ENCODE measurements around the gene CLSTN2. TPM values are rescaled to one million over a fixed set of nuclear protein-coding genes. Genes with fewer than 3 reads are reported as not detected.

The CLSTN2 gene
- total RNA-seq, 1 experiment from 2014 or later, result 0.68 TPM

DNA sequence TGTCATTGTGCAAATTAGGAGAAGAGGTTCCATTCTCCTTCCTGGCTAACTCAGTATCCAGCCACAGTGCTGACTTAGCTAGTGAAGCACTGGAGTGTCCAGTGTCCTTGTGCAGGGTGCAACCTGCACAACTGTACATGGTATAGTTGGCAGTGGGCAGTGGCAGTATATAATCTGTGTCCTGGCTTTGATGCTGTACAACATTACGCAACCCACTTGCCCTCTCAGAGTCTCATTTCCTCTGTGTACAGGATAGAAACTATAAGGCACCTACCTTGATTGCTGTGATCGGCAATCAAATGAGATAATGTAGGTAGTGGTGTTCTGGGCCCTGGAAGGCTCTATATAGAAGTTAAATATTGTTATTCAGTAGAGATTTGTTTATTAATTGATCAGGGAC is 333.6 kb downstream of the CLSTN2 start:
- Histone ChIP-seq H2BK12ac (ENCODE audit: insufficient read length, low read depth, low read length) (no peak overlapping the region), H3K23ac (ENCODE audit: insufficient read length, low read depth, low read length) (no peak overlapping the region), H4K91ac (ENCODE audit: insufficient read length, low read depth, low read length) (no peak overlapping the region), H4K20me1 (ENCODE audit: control insufficient read depth, insufficient read depth, insufficient read length) (no peaks in the 10 kb centered on the region), H2BK5ac (ENCODE audit: insufficient read length, low read length) (no peak overlapping the region), H2BK20ac (ENCODE audit: low read depth, low read length, poor library complexity, severe bottlenecking) (no peak overlapping the region), H3K79me2 (ENCODE audit: insufficient read depth, low read length) (no peaks in the 10 kb centered on the region), H4K8ac (replicated peaks; ENCODE audit: insufficient read length, low read depth, low read length) (no peak overlapping the region), H2BK120ac (ENCODE audit: low read depth, low read length, poor library complexity, severe bottlenecking) (no peak overlapping the region), H3K4me1 (ENCODE audit: insufficient read depth, low read length) (peaks cover 3% of the 10 kb centered on the region; the same call in 1 of the 2 replicates), H3K4ac (ENCODE audit: low read depth, low read length) (no peak overlapping the region), H2AK5ac (ENCODE audit: insufficient read length, low read length) (no peak overlapping the region), H3K9ac (ENCODE audit: extremely low read depth, insufficient read length, low read length) (no peak overlapping the region), H3K27ac (ENCODE audit: insufficient read length, low read depth, low read length) (no peak overlapping the region), H3K14ac (ENCODE audit: insufficient read depth, low read length) (no peak overlapping the region), H3K56ac (ENCODE audit: insufficient read length, low read depth, low read length) (no peak overlapping the region), H2AFZ (ENCODE audit: low read length) (no peak overlapping the region), H3K23me2 (ENCODE audit: insufficient read length, low read depth, low read length, poor library complexity, severe bottlenecking) (no peaks in the 10 kb centered on the region), H4K5ac (ENCODE audit: insufficient read length, low read depth, low read length) (no peak overlapping the region), H3T11ph (ENCODE audit: low read length) (no peak overlapping the region), H2BK15ac (ENCODE audit: low read depth, low read length) (no peak overlapping the region), H3K4me2 (ENCODE audit: insufficient read depth, insufficient read length, low read length) (no peak overlapping the region), H3K18ac (ENCODE audit: insufficient read length, low read depth, low read length) (no peak overlapping the region), H3K9me3 (ENCODE audit: control insufficient read depth, low read depth, low read length) (no peaks in the 10 kb centered on the region), H3K79me1 (ENCODE audit: insufficient read depth, low read depth, low read length, poor library complexity, severe bottlenecking) (no peaks in the 10 kb centered on the region), H3K27me3 (ENCODE audit: insufficient read depth, low read length) (no peaks in the 10 kb centered on the region)
- no CpG with 5 or more reads among the region's 2 CpGs for WGBS (ENCODE audit: extremely low coverage, insufficient read length, low lambda C conversion rate)
- peaks cover 5% of the 10 kb centered on the region for H3K27me3 Mint-ChIP-seq (ENCODE audit: low read depth)
- no peak overlapping the region for H3K27ac Mint-ChIP-seq
- peaks cover 16 to 17% of the 10 kb centered on the region in 2 experiments for H3K4me1 Mint-ChIP-seq
- TF ChIP-seq CTCF (conservative IDR thresholded peaks at IDR 0.05), result no peak
- DNase-seq, result no peak
- no peaks in the 10 kb centered on the region for H3K9me3 Mint-ChIP-seq
- H3K36me3 Mint-ChIP-seq (ENCODE audit: insufficient read depth in 1 of 3, low read depth in 3 of 3), result no peaks in the 10 kb centered on the region
- no peak overlapping the region for H3K4me3 Mint-ChIP-seq

Measured in H9 (cell line).